CD14-positive monocyte (primary cell): Measurements from ENCODE around the gene NTN3. TPM values are rescaled to one million over a fixed set of nuclear protein-coding genes. Genes with fewer than 3 reads are reported as not detected.

Experiments used
- DNase-seq, 3 donors: peaks; one replicate each; pipeline ENCODE4 v3.0.0-alpha.2; 2011 to 2022
- H2AFZ ChIP-seq: 2 replicates; pipeline ENCODE4 v1.6.0; 2012; ENCODE audit warnings: mild to moderate bottlenecking, low read depth, low read length, inconsistent platforms; ENCODE audit not compliant: insufficient read depth, poor library complexity, severe bottlenecking
- H3K27ac ChIP-seq, 2 donors: 1 replicate in 1 of 2; 2 replicates in 1 of 2; pipeline ENCODE4 v1.5.1; 2012 to 2013; ENCODE audit warnings: low read length in 2 of 2, control low read depth in 1 of 2, inconsistent platforms in 1 of 2, low read depth in 1 of 2, mild to moderate bottlenecking in 1 of 2
- H3K27me3 ChIP-seq, 2 donors: one replicate each; pipeline versions ENCODE4 v1.6.0 to v1.6.1; 2011 to 2013; ENCODE audit warnings: low read length in 2 of 2; ENCODE audit not compliant: control insufficient read depth in 2 of 2, insufficient read depth in 2 of 2
- H3K36me3 ChIP-seq, 2 donors: replicated peaks in 1 of 2; 1 replicate in 1 of 2; 2 replicates in 1 of 2; pipeline versions ENCODE4 v1.5.1 to v1.6.1; 2012 to 2013; ENCODE audit warnings: low read length in 2 of 2, control low read depth in 1 of 2, inconsistent platforms in 1 of 2, mild to moderate bottlenecking in 1 of 2; ENCODE audit not compliant: insufficient read depth in 2 of 2, control insufficient read depth in 1 of 2
- H3K4me1 ChIP-seq, 2 donors: 1 replicate in 1 of 2; 2 replicates in 1 of 2; pipeline versions ENCODE4 v1.5.1 to v1.6.1; 2012 to 2013; ENCODE audit warnings: low read length in 2 of 2, control low read depth in 1 of 2, inconsistent platforms in 1 of 2, mild to moderate bottlenecking in 1 of 2, moderate library complexity in 1 of 2; ENCODE audit not compliant: insufficient read depth in 2 of 2, control insufficient read depth in 1 of 2
- H3K4me2 ChIP-seq: replicated peaks from 2 replicates; pipeline ENCODE3; 2012; ENCODE audit warnings: low read length, moderate library complexity, mild to moderate bottlenecking; ENCODE audit not compliant: poor library complexity, severe bottlenecking; ENCODE audit errors: extremely low read depth
- H3K4me3 ChIP-seq, 3 experiments: fragments of 200-600 bp in 1 of 3; sonication (generic) in 1 of 3; replicated peaks in 1 of 3; 1 replicate in 2 of 3; 2 replicates in 1 of 3; pipeline ENCODE4 v1.5.1; 2011 to 2013; ENCODE audit warnings: low read length in 3 of 3, mild to moderate bottlenecking in 3 of 3, control low read depth in 2 of 3, low read depth in 2 of 3, inconsistent platforms in 1 of 3, moderate library complexity in 1 of 3
- H3K79me2 ChIP-seq: 2 replicates; pipeline ENCODE4 v1.6.0; 2012; ENCODE audit warnings: mild to moderate bottlenecking, control low read depth, inconsistent platforms, low read length, moderate library complexity; ENCODE audit not compliant: insufficient read depth
- H3K9ac ChIP-seq: 2 replicates; pipeline ENCODE4 v1.6.0; 2017; ENCODE audit warnings: low read length, mild to moderate bottlenecking; ENCODE audit not compliant: insufficient read depth, poor library complexity, severe bottlenecking
- H3K9me3 ChIP-seq, 2 donors: replicated peaks in 1 of 2; 1 replicate in 1 of 2; 2 replicates in 1 of 2; pipeline versions ENCODE4 v1.5.1 to v1.6.1; 2012 to 2013; ENCODE audit warnings: low read length in 2 of 2, control low read depth in 1 of 2; ENCODE audit not compliant: control insufficient read depth in 1 of 2, insufficient read depth in 1 of 2
- H4K20me1 ChIP-seq: 2 replicates; pipeline ENCODE4 v1.6.0; 2012; ENCODE audit warnings: mild to moderate bottlenecking, low read length, control low read depth, moderate library complexity; ENCODE audit not compliant: insufficient read depth
- H3K27ac Mint-ChIP-seq, 7 donors: one replicate each; pipeline ENCODE4 v1.8.0; 2020; ENCODE audit warnings: mild to moderate bottlenecking in 7 of 7, mixed read lengths in 7 of 7, moderate library complexity in 6 of 7, inconsistent platforms in 2 of 7
- H3K27me3 Mint-ChIP-seq, 3 donors: one replicate each; pipeline ENCODE4 v1.8.0; 2021 to 2022; ENCODE audit warnings: low read depth in 3 of 3, mild to moderate bottlenecking in 3 of 3, mixed read lengths in 3 of 3, moderate library complexity in 3 of 3, inconsistent platforms in 1 of 3
- H3K36me3 Mint-ChIP-seq, 2 donors: one replicate each; pipeline ENCODE4 v1.8.0; 2020; ENCODE audit warnings: mixed read lengths in 2 of 2, inconsistent platforms in 1 of 2, mild to moderate bottlenecking in 1 of 2
- H3K4me1 Mint-ChIP-seq: one replicate; pipeline ENCODE4 v1.8.0; 2020; ENCODE audit warnings: mild to moderate bottlenecking, mixed read lengths
- H3K4me3 Mint-ChIP-seq, 2 donors: one replicate each; pipeline ENCODE4 v1.8.0; 2020; ENCODE audit warnings: mild to moderate bottlenecking in 2 of 2, mixed read lengths in 2 of 2, moderate library complexity in 1 of 2
- H3K9me3 Mint-ChIP-seq, 7 donors: one replicate each; pipeline ENCODE4 v1.8.0; 2020 to 2022; ENCODE audit warnings: mixed read lengths in 7 of 7, mild to moderate bottlenecking in 6 of 7, moderate library complexity in 6 of 7, inconsistent platforms in 2 of 7
- CTCF ChIP-seq: fragments of 200-600 bp; IDR thresholded peaks from one replicate; pipeline ENCODE4 v1.8.0; 2022; ENCODE audit warnings: antibody characterized with exemption, mild to moderate bottlenecking
- WGBS: methylation state at CpG from one replicate; pipeline ENCODE4 v1.1.5; 2013; ENCODE audit warnings: missing lambda C conversion rate; ENCODE audit not compliant: insufficient coverage; 5-methylcytosine and 5-hydroxymethylcytosine counted together
- intact Hi-C, 2 donors: fragments of 100-400 bp; cut with micrococcal nuclease; formaldehyde crosslinking; loops; one replicate each; pipeline versions ENCODE4 v1.15.0 to v1.15.1; 2023
- polyA plus RNA-seq, 3 donors: library from polyadenylated mRNA; depleted of rRNA in 1 of 3; unstranded in 2 of 3; stranded (reverse) in 1 of 3; fragments of 300-500 nt in 2 of 3; fragments of >200 nt in 1 of 3; fragmentation: Illumina TruSeq in 2 of 3; gene quantifications; 1 replicate in 2 of 3; 2 replicates in 1 of 3; pipeline ENCODE4 v1.2.3, GENCODE V29; 2012 to 2021

The NTN3 gene
- polyA plus RNA-seq, 3 donors = not detected

DNA sequence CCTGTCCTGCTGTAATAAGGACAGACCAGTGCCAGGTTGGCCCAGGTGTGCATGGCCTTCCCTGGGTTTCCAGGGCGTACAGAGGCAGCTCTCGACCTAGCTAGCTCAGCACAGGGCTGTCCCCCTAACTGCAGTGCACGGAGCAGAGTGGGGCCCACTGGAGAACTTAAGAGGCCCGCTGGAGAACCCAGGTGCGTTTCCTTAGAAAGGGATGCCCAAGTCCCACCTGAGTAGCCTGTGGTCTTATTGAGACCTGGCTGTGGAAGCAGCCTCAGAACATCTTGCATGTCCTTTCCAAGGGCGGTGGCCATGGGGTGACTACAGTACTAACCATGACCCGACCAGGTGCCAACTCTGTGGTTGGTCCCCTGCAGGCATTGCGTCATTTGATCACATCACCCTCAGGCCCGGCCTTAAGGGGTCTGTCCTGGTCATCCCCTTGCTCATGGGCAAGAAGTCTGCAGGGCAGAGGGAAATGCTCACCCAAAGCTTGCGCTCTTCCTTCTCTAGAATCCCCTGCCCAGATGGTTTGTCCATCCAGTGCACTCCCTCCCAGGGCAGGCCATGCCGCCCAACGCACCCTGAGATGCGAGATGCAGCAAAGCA is 45.2 kb upstream of the NTN3 start:
- peaks cover 0 to 1% of the 10 kb centered on the region in 2 donors for H3K36me3 Mint-ChIP-seq
- H2AFZ ChIP-seq = no peak overlapping the region
- no peak for TF ChIP-seq CTCF
- no peaks in the 10 kb centered on the region for H3K36me3 ChIP-seq
- 93% methylated on average over 12 of the region's 13 CpGs for WGBS
- H3K27me3 Mint-ChIP-seq = peaks cover 1 to 4% (median 3%) of the 10 kb centered on the region in 3 donors
- no peaks in the 10 kb centered on the region for H3K9me3 Mint-ChIP-seq
- no peak overlapping the region for H3K4me3 Mint-ChIP-seq
- H3K9ac ChIP-seq = no peak overlapping the region
- H3K4me1 ChIP-seq = peaks cover 20 to 24% of the 10 kb centered on the region in 2 donors
- intact Hi-C loops = loop anchor here (5.0 to 10.0 kb wide), 4 partner anchors 36 to 84 kb away; partner anchors contain the start of genes ABCA3 (in 1 of the 2), NTN3 (in 1 of the 2), TBC1D24 (in 1 of the 2) and TEDC2 (in 1 of the 2)
- peak overlapping the region in 1 of 7 donors; percentile 42 for H3K27ac Mint-ChIP-seq
- H3K4me3 ChIP-seq = no peak overlapping the region
- DNase-seq = no peak
- H3K79me2 ChIP-seq = peaks cover 15% of the 10 kb centered on the region
- no peak overlapping the region for H3K4me2 ChIP-seq
- peaks cover 30% of the 10 kb centered on the region for H3K4me1 Mint-ChIP-seq
- no peaks in the 10 kb centered on the region for H4K20me1 ChIP-seq
- H3K27me3 ChIP-seq = no peaks in the 10 kb centered on the region
- H3K9me3 ChIP-seq = no peaks in the 10 kb centered on the region
- H3K27ac ChIP-seq = no peak overlapping the region

- Histone ChIP-seq H3K9me3 (no peaks in the 10 kb centered on the region), H4K20me1 (no peaks in the 10 kb centered on the region), H3K36me3 (no peaks in the 10 kb centered on the region), H3K4me3 (no peak overlapping the region), H2AFZ (no peak overlapping the region), H3K4me1 (peaks cover 20 to 28% of the 10 kb centered on the region in 2 donors), H3K79me2 (peaks cover 24% of the 10 kb centered on the region), H3K9ac (no peak overlapping the region), H3K27ac (no peak overlapping the region), H3K4me2 (no peak overlapping the region), H3K27me3 (no peaks in the 10 kb centered on the region)
- Mint-ChIP-seq H3K27ac (peak overlapping the region in 1 of 7 donors; percentile 57), H3K9me3 (no peaks in the 10 kb centered on the region), H3K27me3 (peaks cover 0 to 3% (median 2%) of the 10 kb centered on the region in 3 donors), H3K4me1 (peaks cover 33% of the 10 kb centered on the region), H3K36me3 (peaks cover 0 to 1% of the 10 kb centered on the region in 2 donors), H3K4me3 (peak overlapping the region in 1 of 2 donors; percentile 24)
- TF ChIP-seq CTCF = no peak
- 100% methylated on average over 6 of the region's 6 CpGs for WGBS
- DNase-seq = no peak
- intact Hi-C loops = loop anchor here (5.0 to 10.0 kb wide), 4 partner anchors 35 to 85 kb away; partner anchors contain the start of genes ABCA3 (in 1 of the 2), NTN3 (in 1 of the 2), TBC1D24 (in 1 of the 2) and TEDC2 (in 1 of the 2)
Observed at GRCh38 chr16:2426941-2427361, 44.1 kb upstream of the NTN3 start.
